Heart left ventricle (tissue), 16 donors: ENCODE data around the gene ARHGAP45. TPM values are rescaled to one million over a fixed set of nuclear protein-coding genes. Genes with fewer than 3 reads are reported as not detected.

Source experiments
- ATAC-seq, 4 donors: fragments of 200-7000 bp; cut with Tn5 transposase; one replicate each; pipeline ENCODE4 v1.9.1; 2020 to 2022; ENCODE audit warnings: moderate library complexity in 4 of 4, mild to moderate bottlenecking in 3 of 4, moderate number of reproducible peaks in 1 of 4
- DNase-seq, 5 donors: peaks; one replicate each; pipeline ENCODE4 v3.0.0-alpha.2; 2020
- H3K27ac ChIP-seq, 12 donors: fragments of 200-600 bp; sonication (generic) in 4 of 12; one replicate each; pipeline versions ENCODE4 v1.5.0 to v1.8.0; 2016 to 2022; ENCODE audit warnings: mild to moderate bottlenecking in 2 of 12
- H3K27me3 ChIP-seq, 9 donors: fragments of 200-600 bp; sonication (generic) in 2 of 9; one replicate each; pipeline versions ENCODE4 v1.5.1 to v1.8.0; 2016 to 2022; ENCODE audit warnings: mild to moderate bottlenecking in 3 of 9
- H3K36me3 ChIP-seq, 9 donors: fragments of 200-600 bp; sonication (generic) in 2 of 9; one replicate each; pipeline versions ENCODE4 v1.5.0 to v1.8.0; 2018 to 2022; ENCODE audit warnings: mild to moderate bottlenecking in 2 of 9
- H3K4me1 ChIP-seq, 12 donors: fragments of 200-600 bp; sonication (generic) in 4 of 12; one replicate each; pipeline versions ENCODE4 v1.5.0 to v1.8.0; 2016 to 2022; ENCODE audit warnings: mild to moderate bottlenecking in 3 of 12
- H3K4me3 ChIP-seq, 12 donors: fragments of 200-600 bp; sonication (generic) in 4 of 12; one replicate each; pipeline versions ENCODE4 v1.5.0 to v1.8.0; 2017 to 2022; ENCODE audit warnings: mild to moderate bottlenecking in 9 of 12, moderate library complexity in 4 of 12
- H3K9me3 ChIP-seq, 12 donors: fragments of 200-600 bp; sonication (generic) in 4 of 12; one replicate each; pipeline versions ENCODE4 v1.5.0 to v1.8.0; 2016 to 2022; ENCODE audit warnings: mild to moderate bottlenecking in 1 of 12
- POLR2A ChIP-seq, 2 donors: fragments of 450-650 bp; IDR thresholded peaks; one replicate each; pipeline ENCODE4 v1.6.1; 2017; ENCODE audit warnings: antibody characterized with exemption in 2 of 2, mild to moderate bottlenecking in 2 of 2, moderate library complexity in 2 of 2
- WGBS, 4 donors: extraction: QIAGEN DNeasy Blood & Tissue Kit in 2 of 4; methylation state at CpG; one replicate each; pipeline versions ENCODE4 v1.1.5 to v1.1.7; 2013 to 2018; 5-methylcytosine and 5-hydroxymethylcytosine counted together
- intact Hi-C, 10 donors: fragments of 100-400 bp; cut with DNase I; formaldehyde crosslinking; loops; one replicate each; pipeline versions ENCODE4 v1.11.1 to v1.14.2; 2022
- polyA plus RNA-seq, 2 donors: library from polyadenylated mRNA; stranded (reverse); fragments of 200-250 nt; gene quantifications; one replicate each; pipeline ENCODE4 v1.2.3, GENCODE V29; 2013
- total RNA-seq, 9 donors: library from RNA; depleted of rRNA in 2 of 9; stranded (reverse); fragments of >200 nt in 2 of 9; fragmentation: NEBNext Ultra II Directional in 3 of 9; extraction: Animal tissue kit (Norgen Biotek cat#: 25700) in 3 of 9; gene quantifications; one replicate each; pipeline versions ENCODE4 v1.1.0 to v1.2.4, GENCODE V29; 2016 to 2023
- TF ChIP-seq, protein P1 (sequence below), 12 donors: fragments of 200-600 bp; sonication (generic) in 4 of 12; IDR thresholded peaks; one replicate each; pipeline versions ENCODE4 v1.5.0 to v1.8.0; 2018 to 2022; ENCODE audit warnings: antibody characterized with exemption in 12 of 12, mild to moderate bottlenecking in 5 of 12
- donor health status: ischemic (EF 13 %, LVEDD 7.1; RV severe dilation, severe dysfunction).
- donor health status: healthy with polysubstance abuse.
- donor health status: DM: no; HTN: yes; CAD: no.
- donor health status: DM: no; HTN: no; CAD: no.
- donor health status: ischemic (EF 25% LVEDD 6.9; RV normal size, moderate dysfunction).
- donor health status: ischemic (EF 25% LVEDD 5.7; RV mildly dilated, moderate dysfunction).
- donor health status: healthy.
- donor health status: DM: yes; HTN: yes; CAD: no.
- donor health status: ischemic (EF 35%, LVEDD 5.7; RV mildly dilated, moderate dysfunction).
- donor health status: nonischemic (EF 11% LVEDD 7.7; RV severe dilation, severe dysfunction).
- donor health status: DM: yes; HTN: yes; CAD: no.
- donor health status: PGD.
- donor health status: ischemic (EF 29% LVEDD 5.4; RV normal size, mild dysfunction).
- donor health status: nonischemic (EF 23%, LVEDD 6.1; RV moderate dilation, normal function).

ARHGAP45 gene
- total and polyA plus RNA-seq, 11 donors = 1.6 to 38.2 (median 4.7) TPM

DNA sequence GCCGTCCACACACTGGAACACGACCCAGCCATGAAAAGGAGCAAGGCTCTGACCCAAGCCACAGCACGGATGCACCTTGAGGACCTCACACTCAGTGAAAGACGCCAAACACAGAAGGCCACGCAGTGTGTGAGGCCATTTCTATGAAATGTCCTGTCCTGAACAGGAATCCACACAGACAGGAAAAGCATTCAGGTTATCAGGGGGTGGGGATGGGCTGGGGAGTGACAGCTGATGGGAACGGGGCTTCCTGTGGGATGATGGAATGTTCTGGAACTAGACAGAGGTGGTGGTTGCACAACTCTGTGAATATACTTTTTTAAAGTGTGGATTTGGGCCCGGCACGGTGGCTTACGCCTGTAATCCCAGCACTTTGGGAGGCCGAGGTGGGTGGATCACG is 67.5 kb downstream of the ARHGAP45 start:
- 92 to 98% (median 94%) methylated on average over 10 to 11 of the region's 11 CpGs for WGBS, 4 donors
- Histone ChIP-seq H3K36me3 (peaks cover 0 to 30% (median 0%) of the 10 kb centered on the region in 9 donors), H3K27ac (peak overlapping the region in 2 of 12 donors; percentile 7 to 100), H3K27me3 (no peaks in the 10 kb centered on the region), H3K4me3 (no peak overlapping the region), H3K9me3 (no peaks in the 10 kb centered on the region), H3K4me1 (peaks cover 11 to 65% (median 33%) of the 10 kb centered on the region in 12 donors)
- TF ChIP-seq POLR2A (IDR thresholded peaks at IDR 0.05) = no peak
- TF ChIP-seq, protein P1, sequence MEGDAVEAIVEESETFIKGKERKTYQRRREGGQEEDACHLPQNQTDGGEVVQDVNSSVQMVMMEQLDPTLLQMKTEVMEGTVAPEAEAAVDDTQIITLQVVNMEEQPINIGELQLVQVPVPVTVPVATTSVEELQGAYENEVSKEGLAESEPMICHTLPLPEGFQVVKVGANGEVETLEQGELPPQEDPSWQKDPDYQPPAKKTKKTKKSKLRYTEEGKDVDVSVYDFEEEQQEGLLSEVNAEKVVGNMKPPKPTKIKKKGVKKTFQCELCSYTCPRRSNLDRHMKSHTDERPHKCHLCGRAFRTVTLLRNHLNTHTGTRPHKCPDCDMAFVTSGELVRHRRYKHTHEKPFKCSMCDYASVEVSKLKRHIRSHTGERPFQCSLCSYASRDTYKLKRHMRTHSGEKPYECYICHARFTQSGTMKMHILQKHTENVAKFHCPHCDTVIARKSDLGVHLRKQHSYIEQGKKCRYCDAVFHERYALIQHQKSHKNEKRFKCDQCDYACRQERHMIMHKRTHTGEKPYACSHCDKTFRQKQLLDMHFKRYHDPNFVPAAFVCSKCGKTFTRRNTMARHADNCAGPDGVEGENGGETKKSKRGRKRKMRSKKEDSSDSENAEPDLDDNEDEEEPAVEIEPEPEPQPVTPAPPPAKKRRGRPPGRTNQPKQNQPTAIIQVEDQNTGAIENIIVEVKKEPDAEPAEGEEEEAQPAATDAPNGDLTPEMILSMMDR (IDR thresholded peaks at IDR 0.05) = no peak
- intact Hi-C loops = loop anchor here in 6 of 10 donors (2.0 to 5.0 kb wide), 3 partner anchors 38 to 88 kb away; partner anchors contain the start of gene SBNO2 (in 4 of the 6)
- no peak for DNase-seq
- no peak for ATAC-seq

DNA sequence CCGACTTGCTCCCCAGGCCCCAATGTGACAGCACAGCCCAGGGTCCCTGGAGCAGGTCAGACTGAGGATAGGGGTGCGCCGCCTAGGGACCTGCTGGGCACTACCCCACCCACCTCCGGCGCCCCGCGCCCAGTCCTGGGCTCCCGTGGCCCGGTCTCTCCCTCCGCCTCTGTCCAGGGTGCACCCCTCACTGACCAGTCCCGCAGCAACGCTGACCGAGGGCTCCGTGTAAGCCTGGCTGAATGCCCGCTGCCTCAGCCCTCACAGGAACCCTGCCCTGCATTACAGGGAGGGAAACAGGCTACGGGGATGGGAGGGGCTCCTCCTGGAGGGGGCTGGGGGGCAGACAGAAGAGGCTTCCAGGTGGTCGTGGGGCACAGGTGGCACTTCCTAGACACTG is 68.5 kb downstream of the ARHGAP45 start:
- no peak for DNase-seq
- Histone ChIP-seq H3K4me3 (no peak overlapping the region), H3K27me3 (no peaks in the 10 kb centered on the region), H3K9me3 (no peaks in the 10 kb centered on the region), H3K27ac (peak overlapping the region in 4 of 12 donors; percentile 9 to 57 (median 38)), H3K4me1 (peaks cover 10 to 55% (median 30%) of the 10 kb centered on the region in 12 donors), H3K36me3 (peaks cover 0 to 29% (median 0%) of the 10 kb centered on the region in 9 donors)
- 81 to 88% (median 86%) methylated on average over 13 to 17 of the region's 17 CpGs for WGBS, 4 donors
- intact Hi-C loops = loop anchor here in 1 of 10 donors (2.0 kb wide), 1 partner anchor 89 kb away; no protein-coding TSS in a partner anchor
- no peak for ATAC-seq
- TF ChIP-seq, protein P1 (IDR thresholded peaks at IDR 0.05) = no peak
- no peak for TF ChIP-seq POLR2A (IDR thresholded peaks at IDR 0.05)

- DNase-seq = no peak
- H3K4me1 ChIP-seq = peaks cover 6 to 51% (median 23%) of the 10 kb centered on the region in 12 donors
- intact Hi-C loops = no loop called here
- H3K9me3 ChIP-seq = no peaks in the 10 kb centered on the region
- peaks cover 0 to 27% (median 0%) of the 10 kb centered on the region in 9 donors for H3K36me3 ChIP-seq
- no peak for ATAC-seq
- H3K4me3 ChIP-seq = no peak overlapping the region
- 60 to 66% (median 64%) methylated on average over 12 of the region's 12 CpGs for WGBS, 4 donors
- TF ChIP-seq, protein P1 (IDR thresholded peaks at IDR 0.05) = no peak
- no peak for TF ChIP-seq POLR2A (IDR thresholded peaks at IDR 0.05)
- H3K27me3 ChIP-seq = no peaks in the 10 kb centered on the region
- H3K27ac ChIP-seq = peak overlapping the region in 5 of 12 donors; percentile 9 to 57 (median 42)
Measured at GRCh38 chr19:1136201-1136600, 69.2 kb downstream of the ARHGAP45 start.

Other genes starting within 250 kb of the ARHGAP45 start
- under 1 TPM in 3 of 9 donors, not detected in 6; 0.10 to 0.50 (median 0.14) TPM for gene PLPPR3, start 245.2 kb upstream of the ARHGAP45 start, total RNA-seq
- gene PLPPR3, start 245.2 kb upstream of the ARHGAP45 start, polyA plus RNA-seq = not detected
- 1 to 10 TPM in 1 of 9 donors, under 1 TPM in 1, not detected in 7; 0.20 to 3.3 TPM for gene AZU1, start 239.3 kb upstream of the ARHGAP45 start, total RNA-seq
- under 1 TPM in 1 of 2 donors, not detected in 1; 0.11 TPM for gene AZU1, start 239.3 kb upstream of the ARHGAP45 start, polyA plus RNA-seq
- gene PRTN3, start 226.2 kb upstream of the ARHGAP45 start, total RNA-seq = under 1 TPM in 1 of 9 donors, not detected in 8; 0.40 TPM
- under 1 TPM in 1 of 2 donors, not detected in 1; 0.11 TPM for gene PRTN3, start 226.2 kb upstream of the ARHGAP45 start, polyA plus RNA-seq
- 1 to 10 TPM in 2 of 9 donors, under 1 TPM in 2, not detected in 5; 0.42 to 1.8 (median 1.3) TPM for gene ELANE, start 214.9 kb upstream of the ARHGAP45 start, total RNA-seq
- 1 to 10 TPM in 1 of 2 donors, under 1 TPM in 1; 0.53 to 1.4 TPM for gene ELANE, start 214.9 kb upstream of the ARHGAP45 start, polyA plus RNA-seq
- 100 to 1,000 TPM in 4 of 9 donors, 10 to 100 TPM in 5; 24.2 to 586 (median 84.5) TPM for gene CFD, start 207.5 kb upstream of the ARHGAP45 start, total RNA-seq
- gene CFD, start 207.5 kb upstream of the ARHGAP45 start, polyA plus RNA-seq = 100 to 1,000 TPM; 123 to 262 TPM
- 10 to 100 TPM; 17.5 to 41.9 (median 28.5) TPM for gene MED16, start 174.0 kb upstream of the ARHGAP45 start, total RNA-seq
- 10 to 100 TPM; 19.8 to 25.6 TPM for gene MED16, start 174.0 kb upstream of the ARHGAP45 start, polyA plus RNA-seq
- not detected for gene RNU6-9, start 173.7 kb upstream of the ARHGAP45 start, total RNA-seq
- gene RNU6-9, start 173.7 kb upstream of the ARHGAP45 start, polyA plus RNA-seq = not detected
- gene R3HDM4, start 153.9 kb upstream of the ARHGAP45 start, total RNA-seq = 10 to 100 TPM; 17.1 to 35.5 (median 23.8) TPM
- gene R3HDM4, start 153.9 kb upstream of the ARHGAP45 start, polyA plus RNA-seq = 10 to 100 TPM; 30.4 to 47.1 TPM
- gene KISS1R, start 149.8 kb upstream of the ARHGAP45 start, total RNA-seq = not detected
- not detected for gene KISS1R, start 149.8 kb upstream of the ARHGAP45 start, polyA plus RNA-seq
- gene ARID3A, start 141.1 kb upstream of the ARHGAP45 start, total RNA-seq = 10 to 100 TPM in 1 of 9 donors, 1 to 10 TPM in 8; 1.9 to 15.7 (median 5.8) TPM
- gene ARID3A, start 141.1 kb upstream of the ARHGAP45 start, polyA plus RNA-seq = 1 to 10 TPM; 3.9 to 5.9 TPM
- 10 to 100 TPM; 15.6 to 36.3 (median 19.2) TPM for gene WDR18, start 82.8 kb upstream of the ARHGAP45 start, total RNA-seq
- 10 to 100 TPM; 31.9 to 34.5 TPM for gene WDR18, start 82.8 kb upstream of the ARHGAP45 start, polyA plus RNA-seq
- under 1 TPM in 2 of 9 donors, not detected in 7; 0.09 to 0.51 TPM for gene GRIN3B, start 66.7 kb upstream of the ARHGAP45 start, total RNA-seq
- under 1 TPM in 1 of 2 donors, not detected in 1; 0.01 TPM for gene GRIN3B, start 66.7 kb upstream of the ARHGAP45 start, polyA plus RNA-seq
- 100 to 1,000 TPM in 7 of 9 donors, 10 to 100 TPM in 2; 95.1 to 189 (median 112) TPM for gene TMEM259, start 46.0 kb upstream of the ARHGAP45 start, total RNA-seq
- 100 to 1,000 TPM; 131 to 148 TPM for gene TMEM259, start 46.0 kb upstream of the ARHGAP45 start, polyA plus RNA-seq
- gene RNU6-2, start 45.6 kb upstream of the ARHGAP45 start, total RNA-seq = not detected
- gene RNU6-2, start 45.6 kb upstream of the ARHGAP45 start, polyA plus RNA-seq = not detected
- gene CNN2, start 40.6 kb upstream of the ARHGAP45 start, total RNA-seq = 10 to 100 TPM; 26.2 to 98.5 (median 61.6) TPM
- 10 to 100 TPM; 43.8 to 45.3 TPM for gene CNN2, start 40.6 kb upstream of the ARHGAP45 start, polyA plus RNA-seq
- 10 to 100 TPM in 4 of 9 donors, 1 to 10 TPM in 5; 5.9 to 12.4 (median 9.2) TPM for gene ABCA7, start 27.1 kb upstream of the ARHGAP45 start, total RNA-seq
- gene ABCA7, start 27.1 kb upstream of the ARHGAP45 start, polyA plus RNA-seq = 1 to 10 TPM; 2.9 to 8.8 TPM
- 100 to 1,000 TPM; 116 to 220 (median 139) TPM for gene POLR2E, start 28.2 kb downstream of the ARHGAP45 start, total RNA-seq
- gene POLR2E, start 28.2 kb downstream of the ARHGAP45 start, polyA plus RNA-seq = 100 to 1,000 TPM; 161 to 209 TPM
- 100 to 1,000 TPM; 251 to 590 (median 289) TPM for gene GPX4, start 36.8 kb downstream of the ARHGAP45 start, total RNA-seq
- 100 to 1,000 TPM; 377 to 558 TPM for gene GPX4, start 36.8 kb downstream of the ARHGAP45 start, polyA plus RNA-seq
- 10 to 100 TPM in 8 of 9 donors, 1 to 10 TPM in 1; 9.9 to 78.9 (median 20.0) TPM for gene SBNO2, start 107.1 kb downstream of the ARHGAP45 start, total RNA-seq
- gene SBNO2, start 107.1 kb downstream of the ARHGAP45 start, polyA plus RNA-seq = 10 to 100 TPM; 10.1 to 18.7 TPM
- gene STK11, start 138.6 kb downstream of the ARHGAP45 start, total RNA-seq = 10 to 100 TPM; 44.7 to 92.0 (median 50.7) TPM
- gene STK11, start 138.6 kb downstream of the ARHGAP45 start, polyA plus RNA-seq = 10 to 100 TPM; 49.1 to 56.4 TPM
- gene CBARP, start 170.8 kb downstream of the ARHGAP45 start, total RNA-seq = 1 to 10 TPM in 6 of 9 donors, under 1 TPM in 3; 0.60 to 2.2 (median 1.8) TPM
- 1 to 10 TPM; 1.0 to 1.6 TPM for gene CBARP, start 170.8 kb downstream of the ARHGAP45 start, polyA plus RNA-seq
- 100 to 1,000 TPM; 201 to 584 (median 450) TPM for gene ATP5F1D, start 174.6 kb downstream of the ARHGAP45 start, total RNA-seq
- gene ATP5F1D, start 174.6 kb downstream of the ARHGAP45 start, polyA plus RNA-seq = 1,000 to 10,000 TPM in 1 of 2 donors, 100 to 1,000 TPM in 1; 459 to 1,034 TPM
- 100 to 1,000 TPM in 1 of 9 donors, 10 to 100 TPM in 8; 25.8 to 115 (median 60.5) TPM for gene MIDN, start 181.4 kb downstream of the ARHGAP45 start, total RNA-seq
- gene MIDN, start 181.4 kb downstream of the ARHGAP45 start, polyA plus RNA-seq = 10 to 100 TPM; 31.5 to 33.6 TPM
- gene CIRBP, start 202.2 kb downstream of the ARHGAP45 start, total RNA-seq = 100 to 1,000 TPM; 149 to 425 (median 269) TPM
- gene CIRBP, start 202.2 kb downstream of the ARHGAP45 start, polyA plus RNA-seq = 100 to 1,000 TPM; 217 to 282 TPM
- 10 to 100 TPM; 11.6 to 46.7 (median 18.7) TPM for gene FAM174C, start 208.4 kb downstream of the ARHGAP45 start, total RNA-seq
- 10 to 100 TPM; 23.8 to 56.4 TPM for gene FAM174C, start 208.4 kb downstream of the ARHGAP45 start, polyA plus RNA-seq
- not detected for gene EFNA2, start 218.7 kb downstream of the ARHGAP45 start, total RNA-seq
- not detected for gene EFNA2, start 218.7 kb downstream of the ARHGAP45 start, polyA plus RNA-seq